ENCODE measurements around the gene RPUSD1. TPM values are rescaled to one million over a fixed set of nuclear protein-coding genes. Genes with fewer than 3 reads are reported as not detected.

The RPUSD1 gene
- total RNA-seq, 1 experiment from 2014 or later, result 48.6 TPM

GRCh38 chr16:794091-794822 lies 6.1 kb upstream of the RPUSD1 start:
- Mint-ChIP-seq H3K27ac (no peak overlapping the region), H3K36me3 (ENCODE audit: insufficient read depth in 1 of 3, low read depth in 3 of 3) (peaks cover 21 to 55% (median 37%) of the 10 kb centered on the region in 3 experiments; a peak in 6 of 7 replicates), H3K4me1 (no peaks in the 10 kb centered on the region; a peak in 1 of 4 replicates), H3K4me3 (no peak overlapping the region), H3K9me3 (peaks cover 0 to 3% of the 10 kb centered on the region in 2 experiments; a peak in 1 of 5 replicates), H3K27me3 (ENCODE audit: low read depth) (peaks cover 9% of the 10 kb centered on the region)
- no peak for DNase-seq
- no peak overlapping the region for H2BK20ac ChIP-seq (ENCODE audit: low read depth, low read length, poor library complexity, severe bottlenecking)
- H3K18ac ChIP-seq (ENCODE audit: insufficient read length, low read depth, low read length), result no peak overlapping the region
- H3K27ac ChIP-seq (ENCODE audit: insufficient read length, low read depth, low read length), result no peak overlapping the region
- H2AK5ac ChIP-seq (ENCODE audit: insufficient read length, low read length), result no peak overlapping the region
- WGBS (ENCODE audit: extremely low coverage, insufficient read length, low lambda C conversion rate), result no CpG with 5 or more reads among the region's 40 CpGs
- no peak overlapping the region for H3K14ac ChIP-seq (ENCODE audit: insufficient read depth, low read length)
- no peak overlapping the region for H3K23ac ChIP-seq (ENCODE audit: insufficient read length, low read depth, low read length)
- no peak overlapping the region for H2BK12ac ChIP-seq (ENCODE audit: insufficient read length, low read depth, low read length)
- no peak overlapping the region for H2AFZ ChIP-seq (ENCODE audit: low read length)
- no peaks in the 10 kb centered on the region for H3K23me2 ChIP-seq (ENCODE audit: insufficient read length, low read depth, low read length, poor library complexity, severe bottlenecking)
- H4K8ac ChIP-seq (replicated peaks; ENCODE audit: insufficient read length, low read depth, low read length), result no peak overlapping the region
- no peak overlapping the region for H3K9ac ChIP-seq (ENCODE audit: extremely low read depth, insufficient read length, low read length)
- no peaks in the 10 kb centered on the region for H3K79me1 ChIP-seq (ENCODE audit: insufficient read depth, low read depth, low read length, poor library complexity, severe bottlenecking)
- H3T11ph ChIP-seq (ENCODE audit: low read length), result no peak overlapping the region
- no peak overlapping the region for H2BK120ac ChIP-seq (ENCODE audit: low read depth, low read length, poor library complexity, severe bottlenecking)
- no peaks in the 10 kb centered on the region for H3K9me3 ChIP-seq (ENCODE audit: control insufficient read depth, low read depth, low read length)
- no peak overlapping the region for H2BK15ac ChIP-seq (ENCODE audit: low read depth, low read length)
- H2BK5ac ChIP-seq (ENCODE audit: insufficient read length, low read length), result no peak overlapping the region
- H3K4me1 ChIP-seq (ENCODE audit: insufficient read depth, low read length), result no peaks in the 10 kb centered on the region
- no peak overlapping the region for H3K4me2 ChIP-seq (ENCODE audit: insufficient read depth, insufficient read length, low read length)
- no peak for TF ChIP-seq CTCF (conservative IDR thresholded peaks at IDR 0.05)
- no peak overlapping the region for H4K5ac ChIP-seq (ENCODE audit: insufficient read length, low read depth, low read length)
- H3K79me2 ChIP-seq (ENCODE audit: insufficient read depth, low read length), result no peaks in the 10 kb centered on the region; the same call in 1 of the 2 replicates
- H3K4ac ChIP-seq (ENCODE audit: low read depth, low read length), result no peak overlapping the region
- no peaks in the 10 kb centered on the region for H3K27me3 ChIP-seq (ENCODE audit: insufficient read depth, low read length)
- no peaks in the 10 kb centered on the region for H4K20me1 ChIP-seq (ENCODE audit: control insufficient read depth, insufficient read depth, insufficient read length)
- no peak overlapping the region for H4K91ac ChIP-seq (ENCODE audit: insufficient read length, low read depth, low read length)
- H3K56ac ChIP-seq (ENCODE audit: insufficient read length, low read depth, low read length), result no peak overlapping the region

Data from H9 (cell line).